KOPT-K1 (cell line): ENCODE measurements around the gene CDAN1.
"Not testable (repeated sequence)": the region's sequence is repeated elsewhere in the genome, so short reads cannot be mapped to it uniquely, and the experiment has no call there.

Experiments
- H3K27ac ChIP-seq: fragments of 200-600 bp; sonication (generic); 2 replicates; pipeline ENCODE4 v1.5.1; 2016; ENCODE audit warnings: antibody characterized with exemption, mild to moderate bottlenecking, low read depth, low read length; ENCODE audit not compliant: poor library complexity, severe bottlenecking
- H3K36me3 ChIP-seq: fragments of 200-600 bp; sonication (generic); 2 replicates; pipeline ENCODE4 v1.5.1; 2017; ENCODE audit warnings: antibody characterized with exemption, mild to moderate bottlenecking, low read length, moderate library complexity; ENCODE audit not compliant: insufficient read depth
- H3K9me3 ChIP-seq: fragments of 200-600 bp; sonication (generic); 2 replicates; pipeline ENCODE4 v1.5.1; 2017; ENCODE audit warnings: antibody characterized with exemption, low read length, mild to moderate bottlenecking; ENCODE audit not compliant: insufficient read depth, poor library complexity, severe bottlenecking

CDAN1 gene

GRCh38 chr15:42680142-42680482 lies 56.8 kb downstream of the CDAN1 start:
- H3K27ac ChIP-seq, H3K9me3 ChIP-seq: not testable (repeated sequence)
- peaks cover 36% of the 10 kb centered on the region; the same call in 1 of the 2 replicates for H3K36me3 ChIP-seq

GRCh38 chr15:42679285-42680141 lies 57.4 kb downstream of the CDAN1 start:
- H3K36me3 ChIP-seq, result peaks cover 31% of the 10 kb centered on the region; the same call in 1 of the 2 replicates
- no peaks in the 10 kb centered on the region for H3K9me3 ChIP-seq
- no peak overlapping the region for H3K27ac ChIP-seq

- Histone ChIP-seq H3K9me3 (no peaks in the 10 kb centered on the region), H3K36me3 (peaks cover 10% of the 10 kb centered on the region; the same call in 1 of the 2 replicates), H3K27ac (no peak overlapping the region)
These were observed 61.9 kb downstream of the CDAN1 start for GRCh38 chr15:42675021-42675420.

DNA sequence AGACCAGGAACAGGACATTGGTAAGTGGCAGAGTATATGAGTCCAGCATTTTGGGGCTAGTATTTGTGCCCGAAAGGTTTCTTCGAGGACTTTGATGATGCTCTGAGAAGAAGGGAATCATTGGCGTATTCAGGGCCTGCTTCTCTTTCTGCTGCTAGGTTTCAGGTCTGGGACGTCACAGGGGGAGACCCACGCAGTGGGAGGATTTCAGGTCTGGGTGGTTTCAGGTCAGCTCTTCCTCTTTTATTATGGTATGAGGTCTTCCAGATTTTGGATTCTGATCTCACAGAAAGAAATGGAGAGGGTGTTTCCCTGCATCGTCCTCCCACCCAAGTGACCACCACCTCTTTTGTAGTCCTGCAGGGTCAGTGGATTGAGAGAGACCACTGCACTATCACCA lies 62.5 kb downstream of the CDAN1 start:
- H3K27ac ChIP-seq, result no peak overlapping the region
- H3K9me3 ChIP-seq, result no peaks in the 10 kb centered on the region
- peaks cover 10% of the 10 kb centered on the region; the same call in 1 of the 2 replicates for H3K36me3 ChIP-seq
